GM18526 (cell line): ENCODE measurements around the gene DIABLO.

Experiments
- POLR2A ChIP-seq: IDR thresholded peaks from 3 replicates; pipeline ENCODE4 v1.6.1; 2011; ENCODE audit not compliant: insufficient read length; ENCODE audit errors: extremely low read depth

The DIABLO gene

DNA sequence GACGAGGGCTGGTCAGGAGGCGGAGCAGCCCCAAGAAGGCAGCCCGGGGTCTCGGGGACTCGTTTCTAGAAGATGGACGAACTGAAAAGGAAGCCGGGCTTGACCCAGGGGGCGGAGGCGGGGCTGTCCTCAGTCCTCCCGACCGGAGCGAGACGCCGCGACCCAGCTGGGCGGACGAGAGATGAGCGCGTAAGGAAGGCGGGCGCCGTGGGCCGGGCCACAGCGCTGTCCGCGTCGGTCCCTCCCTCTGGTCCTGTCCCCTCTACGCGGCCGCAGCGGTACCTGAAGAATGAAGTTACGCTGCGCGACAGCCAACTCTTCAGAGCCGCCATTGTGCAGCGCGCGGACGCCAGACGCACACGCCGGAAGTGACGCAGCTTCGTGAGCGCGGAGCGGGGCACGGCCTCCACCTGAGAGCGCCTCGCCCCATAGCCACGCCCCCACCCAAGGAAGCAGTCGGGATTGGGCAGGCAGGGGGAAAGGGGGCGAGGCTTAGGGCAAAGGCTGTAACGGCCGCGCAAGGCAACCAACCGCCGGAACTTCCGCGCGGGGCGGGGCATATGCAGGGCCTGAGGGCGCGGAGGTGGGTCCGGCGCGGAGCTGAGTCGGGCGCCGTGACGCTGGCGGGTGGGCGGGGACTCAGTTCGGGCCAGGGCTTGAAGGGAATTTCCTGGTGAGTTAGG, at the start of gene DIABLO:
DIABLO (minus strand) TSS at position 370 of the 683 bp plus-strand sequence; CDS start at position 332, 38 bp downstream.
- peak; percentile 95 for TF ChIP-seq POLR2A

DNA sequence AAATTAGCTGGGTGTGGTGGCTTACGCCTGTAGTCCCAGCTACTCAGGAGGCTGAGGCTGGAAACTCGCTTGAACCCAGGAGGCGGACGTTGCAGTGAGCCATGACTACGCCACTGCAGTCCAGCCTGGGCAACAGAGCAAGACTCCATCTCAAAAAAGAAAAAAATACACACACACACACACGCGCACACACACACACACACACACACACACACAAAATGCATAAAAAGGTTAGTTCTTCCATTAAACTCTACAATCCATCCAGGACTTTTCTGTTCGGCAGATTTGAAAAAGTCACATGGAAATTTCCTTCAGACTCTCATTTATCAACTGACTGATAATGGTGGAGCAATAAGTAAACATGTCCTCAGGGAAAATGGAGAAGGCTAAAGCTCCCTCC, 49.6 kb upstream of the DIABLO start:
- TF ChIP-seq POLR2A: no peak

DNA sequence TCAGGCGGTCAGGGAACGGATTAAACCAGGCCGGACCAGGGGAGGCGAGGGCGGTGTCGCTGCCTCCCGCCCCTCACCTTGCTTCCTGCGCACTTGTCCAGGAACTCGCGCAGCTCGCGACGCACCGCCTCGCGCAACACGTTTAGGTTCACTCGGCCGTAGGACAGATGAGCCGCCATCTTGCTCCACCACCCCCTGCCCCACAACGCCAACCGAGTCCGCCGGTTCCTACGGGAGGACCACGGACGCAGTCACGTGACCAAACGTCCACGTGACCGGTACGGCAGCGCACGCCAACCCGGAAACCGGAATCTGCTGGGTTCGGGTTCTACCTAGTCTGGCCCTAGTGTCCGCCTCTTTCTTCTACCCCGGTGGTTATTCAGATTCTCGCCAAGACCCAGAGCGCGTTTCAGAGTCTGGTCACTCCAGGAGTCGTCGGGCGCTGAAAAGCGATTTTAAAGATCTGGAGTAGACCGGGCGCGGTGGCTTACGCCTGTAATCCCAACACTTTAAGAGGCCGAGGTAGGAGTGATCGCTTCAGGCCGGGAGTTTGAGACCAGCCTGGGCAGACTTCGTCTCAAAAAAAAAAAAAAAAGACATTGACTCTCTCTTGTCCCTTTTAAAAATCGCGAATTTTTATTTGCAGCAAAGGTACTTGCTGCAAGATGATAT, 40.5 kb upstream of the DIABLO start, which contains the start of gene VPS33A:
VPS33A (minus strand) TSS at position 265 of the 672 bp plus-strand sequence; CDS start at position 179, 86 bp downstream.
- TF ChIP-seq POLR2A: peak; percentile 87

DNA sequence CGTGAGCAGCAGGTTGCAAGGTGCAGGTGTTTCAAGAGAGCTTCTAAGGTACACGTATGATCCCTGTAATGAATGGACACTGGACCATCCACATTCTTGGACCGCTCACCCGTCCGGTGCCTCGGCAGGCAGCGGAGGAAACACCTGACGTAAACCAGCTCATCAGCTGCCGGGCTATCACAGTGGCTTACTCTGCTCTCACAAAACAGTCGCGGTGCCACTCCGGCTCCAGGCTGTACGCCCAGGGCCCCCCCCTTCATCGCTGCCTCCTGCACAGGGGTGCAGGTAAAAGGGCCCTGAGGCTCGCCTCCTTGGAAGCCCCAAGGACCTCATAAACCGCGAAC, 40.0 kb upstream of the DIABLO start:
- TF ChIP-seq POLR2A: no peak

DNA sequence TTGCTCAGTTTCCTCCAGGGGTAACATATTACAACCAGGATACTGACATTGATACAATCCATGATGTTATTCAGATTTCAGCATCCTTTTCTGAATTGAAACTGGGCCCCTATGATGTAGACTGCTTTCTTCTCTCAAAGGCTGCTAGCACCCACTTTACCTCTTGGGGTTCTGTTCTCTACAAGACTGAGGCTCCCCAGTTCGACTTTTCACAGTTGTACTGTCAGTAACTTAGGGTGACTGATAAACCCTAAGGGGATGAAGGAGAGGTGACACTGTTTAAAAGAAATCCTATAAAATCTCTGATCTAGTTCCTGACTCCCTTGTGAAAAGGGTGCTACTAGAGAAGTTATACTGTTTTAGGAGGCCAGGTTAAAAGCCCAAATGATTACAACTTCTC, 39.6 kb upstream of the DIABLO start:
- TF ChIP-seq POLR2A: no peak

DNA sequence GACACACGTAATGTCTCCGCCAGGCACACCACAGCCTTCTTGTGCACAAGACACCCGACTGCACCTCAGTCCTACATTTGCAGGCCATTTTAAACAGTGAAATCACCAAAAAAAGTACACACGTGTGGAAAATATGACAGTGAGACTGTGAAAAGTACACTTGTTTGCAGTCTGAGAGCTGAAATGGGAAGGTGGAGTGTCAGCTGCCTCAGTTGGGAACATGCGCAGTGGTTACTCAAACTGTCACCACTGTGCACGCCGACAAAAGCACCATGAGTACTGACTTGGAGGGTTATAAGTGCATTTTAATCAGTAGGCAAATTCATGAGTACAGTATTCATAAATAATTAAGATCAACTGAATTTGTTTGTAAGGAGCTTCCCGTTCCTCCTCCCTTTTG, 24.7 kb upstream of the DIABLO start:
- TF ChIP-seq POLR2A: no peak

DNA sequence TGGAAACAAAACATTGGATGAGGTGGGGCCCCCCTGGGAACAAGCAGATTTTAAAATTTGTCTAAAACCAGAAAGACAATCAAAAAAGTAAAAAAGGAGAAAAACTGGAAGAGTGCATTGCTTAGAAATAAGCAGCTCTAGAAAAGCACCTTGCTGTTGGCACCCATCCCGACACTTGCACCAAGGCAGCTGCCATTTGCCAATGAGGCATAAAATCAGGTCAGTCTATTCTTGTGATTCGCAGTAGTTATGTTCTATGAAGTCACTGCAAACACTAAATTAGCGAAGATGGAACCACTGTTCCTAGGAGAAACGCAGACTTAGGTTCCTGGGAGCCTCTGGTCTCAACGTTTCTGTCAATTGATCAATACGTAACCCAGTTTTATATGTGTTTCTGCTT, 24.2 kb upstream of the DIABLO start:
- no peak for TF ChIP-seq POLR2A

DNA sequence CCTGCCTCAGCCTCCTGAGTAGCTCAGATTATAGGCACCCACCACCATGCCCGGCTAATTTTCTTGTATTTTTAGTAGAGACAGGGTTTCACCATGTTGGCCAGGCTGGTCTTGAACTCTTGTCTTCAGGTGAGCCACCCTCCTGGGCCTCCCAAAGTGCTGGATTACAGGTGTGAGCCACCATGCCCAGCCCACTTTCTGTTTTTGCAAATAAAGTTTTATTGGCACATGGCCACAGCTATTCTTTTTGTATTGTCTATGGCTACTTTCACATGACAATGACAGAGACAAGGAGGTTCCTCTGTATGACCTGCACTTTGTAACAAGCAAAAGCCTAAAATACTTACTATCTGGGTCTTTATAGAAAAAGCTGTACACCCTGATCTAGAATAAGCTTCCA, 19.7 kb upstream of the DIABLO start:
- no peak for TF ChIP-seq POLR2A

DNA sequence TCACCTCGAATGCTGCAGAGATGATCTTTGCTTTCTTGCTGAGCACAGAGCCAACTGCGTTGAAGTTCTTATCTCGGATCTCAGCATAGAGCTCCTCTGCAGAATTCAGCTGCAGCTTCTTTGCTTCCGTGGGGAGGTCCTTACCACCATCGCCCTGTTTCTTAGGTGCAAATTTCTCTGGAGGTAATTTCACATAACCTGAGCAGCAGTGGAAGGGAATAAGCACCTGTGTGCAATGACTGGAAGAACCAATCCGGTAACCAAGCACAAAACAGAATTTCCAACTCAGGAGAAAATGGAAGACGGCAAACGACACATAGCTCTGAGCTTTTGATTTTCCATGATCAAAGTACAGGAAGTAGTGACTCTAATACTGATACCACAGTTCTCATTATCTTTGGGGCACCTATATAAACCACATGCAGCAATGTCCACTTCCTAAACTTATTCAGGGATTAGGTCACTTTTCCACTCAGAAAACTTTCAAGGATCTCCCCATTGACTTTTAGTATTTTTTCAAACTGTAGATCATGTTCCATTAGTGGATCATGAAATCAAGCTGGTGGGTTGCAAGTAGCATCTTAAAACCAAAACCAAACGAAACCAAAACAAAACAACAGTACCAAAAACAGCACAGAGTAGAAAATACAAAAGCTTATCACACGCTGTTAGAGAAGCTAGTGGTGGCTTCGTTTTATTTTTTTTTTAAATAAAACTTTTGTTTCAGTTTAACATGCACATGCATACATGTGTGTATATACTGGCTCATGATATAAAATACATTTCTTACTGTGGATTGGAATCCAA, 18.9 kb upstream of the DIABLO start:
- TF ChIP-seq POLR2A: no peak

DNA sequence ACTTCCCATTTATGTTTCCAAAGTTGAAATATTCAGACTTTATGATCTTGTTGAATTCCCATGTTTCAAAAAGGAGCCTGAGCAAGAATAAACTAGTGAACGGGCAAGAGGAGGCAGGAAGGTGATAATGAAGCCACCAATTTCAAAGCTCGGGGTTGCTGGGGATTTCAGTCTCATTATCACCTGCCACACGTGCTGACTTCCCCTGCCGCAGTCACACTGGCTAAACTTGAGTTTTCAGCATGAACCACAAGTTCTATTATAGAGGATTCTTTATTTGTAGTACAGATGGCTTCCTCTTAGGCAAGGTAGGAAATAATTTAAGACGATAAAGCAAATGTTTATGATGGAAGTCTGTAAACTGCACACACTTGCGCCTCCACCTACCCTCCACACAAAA, 18.1 kb upstream of the DIABLO start:
- TF ChIP-seq POLR2A: no peak

DNA sequence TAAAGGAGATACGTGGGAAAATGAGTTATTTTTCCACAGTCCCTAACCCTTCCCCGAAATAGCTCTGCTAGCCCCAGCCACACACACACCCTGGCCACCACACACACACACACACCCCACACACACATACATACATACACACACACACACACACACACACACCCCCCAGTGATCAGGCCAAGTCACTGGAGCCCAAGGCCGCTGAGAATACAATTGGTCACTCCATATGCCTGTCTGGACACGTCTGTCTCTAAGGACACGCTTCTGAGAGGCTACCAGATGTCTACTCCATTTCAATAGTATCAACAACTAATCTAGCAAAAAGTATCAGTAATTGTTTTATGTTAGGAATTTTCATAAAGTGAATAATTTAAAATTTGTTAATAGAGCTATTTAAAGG, 13.0 kb upstream of the DIABLO start:
- TF ChIP-seq POLR2A: no peak

DNA sequence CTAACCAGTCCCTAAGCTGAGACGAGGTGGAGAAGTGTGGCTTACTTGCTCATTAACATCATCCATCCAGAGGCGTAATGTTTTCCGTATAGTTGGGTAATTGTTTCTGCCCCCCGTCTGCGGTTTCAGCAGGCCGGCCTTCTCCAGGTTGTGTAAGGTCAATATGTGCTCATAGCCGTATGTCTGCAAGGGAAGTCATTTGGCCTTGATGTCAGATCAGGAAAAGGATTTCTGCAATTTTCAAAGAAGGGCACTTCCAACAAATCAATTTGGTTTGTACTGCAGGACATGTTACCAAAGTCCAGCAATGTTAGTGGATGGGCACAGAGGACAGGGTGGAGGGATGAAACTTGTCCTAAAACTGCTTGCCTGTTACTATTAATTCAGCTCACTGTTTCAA, 9.9 kb upstream of the DIABLO start:
- no peak for TF ChIP-seq POLR2A

DNA sequence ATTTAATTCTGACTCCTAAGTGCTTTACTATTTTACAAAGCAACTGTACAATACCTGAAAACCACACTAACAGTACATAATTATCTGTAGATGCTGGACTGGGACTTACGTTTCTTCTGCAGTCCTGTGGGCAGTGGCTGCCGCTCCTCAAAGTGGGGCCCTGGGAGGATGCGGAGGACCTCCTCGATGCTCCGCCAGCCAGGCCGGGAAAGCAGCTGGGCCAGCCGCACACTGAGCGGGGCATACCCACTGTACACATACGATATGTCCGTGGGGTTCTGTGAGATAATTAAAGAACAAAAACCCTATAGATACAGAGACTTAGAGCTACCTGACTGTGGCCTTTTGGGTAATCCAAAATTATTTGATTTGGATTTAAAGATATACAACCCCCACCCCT, 6.8 kb upstream of the DIABLO start:
- TF ChIP-seq POLR2A: no peak

DNA sequence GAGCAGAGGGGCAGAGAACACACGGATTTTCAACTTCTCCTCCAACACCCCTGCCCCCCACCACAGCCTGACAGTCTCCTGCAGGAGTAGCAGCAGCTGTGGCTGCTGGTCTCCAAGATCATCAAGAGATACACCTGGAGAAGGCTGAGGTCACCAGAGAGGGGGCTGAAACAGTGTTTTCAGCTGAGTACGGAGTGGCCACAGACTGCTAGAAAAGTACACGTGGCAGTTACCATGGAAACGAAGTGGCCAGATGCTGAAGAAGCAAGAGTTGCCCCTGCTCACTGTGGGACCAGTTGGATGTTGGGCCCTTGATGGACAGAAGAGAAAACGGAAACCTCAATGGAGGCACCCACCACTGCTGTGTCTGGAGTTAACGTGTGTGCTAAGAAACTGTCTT, 4.9 kb upstream of the DIABLO start:
- TF ChIP-seq POLR2A: no peak

DNA sequence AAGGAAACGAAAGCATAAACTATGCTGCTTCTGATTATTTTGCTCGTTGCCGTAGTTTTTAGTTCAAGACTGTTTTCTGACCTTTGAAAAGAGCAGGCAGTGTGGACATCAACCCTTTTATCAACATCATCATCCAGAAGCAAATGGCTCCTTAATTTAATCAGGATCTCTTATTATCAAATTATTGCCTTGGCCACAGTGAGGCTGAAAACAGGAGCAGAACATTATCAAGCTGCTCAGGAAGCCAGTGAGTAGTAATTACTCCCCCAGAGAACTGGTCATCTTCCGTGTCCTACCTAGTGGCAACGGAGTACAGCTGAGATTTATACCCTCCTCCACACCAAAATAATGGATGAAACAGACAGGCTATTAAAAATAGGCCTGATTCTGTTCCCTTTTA, 2.2 kb upstream of the DIABLO start:
- TF ChIP-seq POLR2A: no peak

DNA sequence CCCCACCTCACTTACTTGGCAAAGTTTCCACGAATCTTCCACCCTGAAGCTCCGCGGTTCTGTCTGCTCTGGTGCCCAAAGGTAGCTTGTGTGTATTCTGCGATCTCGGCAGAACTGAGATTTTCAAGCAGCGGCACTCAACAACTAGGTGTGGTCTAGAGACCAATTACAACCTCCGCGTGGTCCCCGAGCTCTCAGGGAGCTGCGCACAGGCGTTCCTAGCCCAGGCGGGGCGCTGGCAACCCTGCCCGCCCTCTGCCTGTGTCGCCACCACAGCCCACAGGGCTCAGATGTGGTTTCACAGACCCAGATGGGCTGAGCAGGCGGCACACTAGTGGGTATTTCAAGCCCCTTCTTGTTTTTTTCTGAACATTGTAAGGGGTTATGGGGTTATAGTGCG, 1.5 kb upstream of the DIABLO start:
- no peak for TF ChIP-seq POLR2A
